HPDE6-E6E7 (cell line): ENCODE measurements around the gene LSM10.
A peak's percentile ranks its signal among the peaks of the same experiment; 100 is the strongest.

ENCODE experiments used
- DNase-seq: peaks from one replicate; pipeline ENCODE4 v3.0.0; 2011; ENCODE audit warnings: missing footprints; ENCODE audit errors: extremely low spot score

LSM10 gene

GRCh38 chr1:36383240-36383639, 14.5 kb downstream of the LSM10 start:
- DNase-seq = no peak

- DNase-seq = no peak
These were observed 15.0 kb downstream of the LSM10 start for GRCh38 chr1:36382669-36383068.

DNA sequence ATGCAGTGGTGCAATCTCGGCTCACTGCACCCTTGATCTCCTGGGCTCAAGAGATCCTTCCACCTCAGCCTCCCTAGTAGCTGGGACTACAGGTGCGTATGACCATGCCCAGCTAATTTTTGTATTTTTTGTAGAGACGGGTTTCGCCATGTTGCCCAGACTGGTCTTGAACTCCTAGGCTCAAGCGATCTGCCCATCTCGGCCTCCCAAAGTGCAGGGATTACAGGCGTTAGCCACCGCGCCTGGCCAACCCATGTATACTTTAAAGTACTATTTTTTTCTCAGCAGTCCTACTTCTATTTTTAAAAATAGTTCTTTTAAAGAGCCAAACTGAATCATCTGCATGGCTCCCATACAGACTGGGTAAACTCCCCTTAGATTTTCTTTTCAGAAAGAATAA, 15.5 kb downstream of the LSM10 start:
- DNase-seq = no peak

DNA sequence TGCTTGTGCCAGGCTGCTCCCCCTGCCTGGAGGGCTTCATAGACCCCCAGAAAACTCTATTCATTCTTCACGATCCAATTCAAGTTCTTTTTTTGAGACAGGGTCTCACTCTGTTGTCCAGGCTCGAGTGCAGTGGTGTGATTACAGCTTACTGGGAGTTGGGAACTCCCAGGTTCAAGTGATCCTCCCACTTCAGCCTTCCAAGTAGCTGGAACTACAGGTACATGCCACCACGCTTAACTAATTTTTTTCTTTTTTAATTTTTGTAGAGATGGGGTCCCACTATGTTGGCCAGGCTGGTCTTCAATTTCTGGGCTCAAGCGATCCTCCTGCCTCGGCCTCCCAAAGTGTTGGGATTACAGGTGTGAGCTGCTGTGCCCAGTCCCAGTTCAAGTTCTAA, 16.3 kb downstream of the LSM10 start:
- no peak for DNase-seq

- DNase-seq = no peak
These were observed 16.9 kb downstream of the LSM10 start for GRCh38 chr1:36380782-36381181.

- no peak for DNase-seq
These were observed 17.5 kb downstream of the LSM10 start for GRCh38 chr1:36380143-36380619.

- no peak for DNase-seq
These were observed 19.8 kb downstream of the LSM10 start for GRCh38 chr1:36377791-36378492.

DNA sequence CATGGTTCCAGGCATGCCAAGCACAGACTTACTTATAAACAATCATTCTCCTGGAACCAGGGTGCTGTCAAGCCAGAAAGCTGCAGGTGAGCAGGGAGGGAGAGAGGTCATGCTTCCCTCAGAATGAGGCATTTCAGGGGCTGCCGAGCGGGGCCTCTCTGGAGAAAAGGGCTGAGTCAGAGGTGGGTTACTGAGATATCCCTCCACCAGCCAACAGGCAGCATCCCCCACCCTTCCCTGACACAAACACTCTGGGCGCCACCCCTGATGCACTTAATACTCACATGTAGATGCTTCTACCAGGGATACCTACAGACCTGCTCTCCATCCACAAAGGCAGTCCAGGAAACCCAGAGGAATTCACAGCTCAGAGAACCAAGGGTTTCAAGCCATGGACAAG, 25.1 kb downstream of the LSM10 start:
- no peak for DNase-seq

DNA sequence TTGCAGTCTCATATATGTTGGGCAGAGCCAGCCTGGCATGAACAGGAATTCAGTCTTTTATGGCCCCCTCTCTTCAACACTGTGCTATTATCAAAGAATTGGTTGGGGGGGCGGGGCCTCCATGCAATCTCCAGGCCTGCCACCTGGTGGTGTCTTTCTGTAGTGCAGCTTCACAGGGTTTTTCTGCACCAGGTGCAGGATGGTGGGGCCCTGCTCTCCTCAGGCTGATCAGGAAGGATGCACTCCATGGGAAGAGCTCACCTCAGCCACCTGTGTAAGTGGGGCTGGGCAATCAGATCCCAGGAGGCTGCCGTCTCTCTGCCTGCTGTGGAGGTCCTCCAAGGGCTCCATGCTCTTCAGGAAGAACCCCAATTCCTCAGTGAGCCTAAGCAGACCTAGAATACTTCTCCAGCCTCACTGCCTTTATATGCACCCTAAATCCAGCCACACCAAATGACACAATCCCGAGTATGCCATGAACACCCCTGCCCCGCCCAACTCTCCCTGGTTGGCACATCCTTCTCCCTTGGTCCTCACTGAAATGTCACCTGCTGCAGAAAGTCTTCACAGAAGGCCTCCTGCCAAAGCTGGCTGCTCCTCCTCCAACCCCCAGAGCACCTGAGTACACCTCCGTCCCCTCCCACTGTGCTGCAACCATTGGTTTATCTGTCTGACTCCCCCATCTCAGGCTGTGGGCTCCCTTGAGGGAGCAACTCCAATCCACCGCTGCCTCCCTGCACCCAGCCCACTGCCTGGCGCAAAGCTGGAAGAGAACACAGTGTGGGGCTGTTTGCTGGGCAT, 28.4 kb downstream of the LSM10 start:
- peak; percentile 84 for DNase-seq

- DNase-seq = no peak
These were observed 29.9 kb downstream of the LSM10 start for GRCh38 chr1:36367798-36368197.

DNA sequence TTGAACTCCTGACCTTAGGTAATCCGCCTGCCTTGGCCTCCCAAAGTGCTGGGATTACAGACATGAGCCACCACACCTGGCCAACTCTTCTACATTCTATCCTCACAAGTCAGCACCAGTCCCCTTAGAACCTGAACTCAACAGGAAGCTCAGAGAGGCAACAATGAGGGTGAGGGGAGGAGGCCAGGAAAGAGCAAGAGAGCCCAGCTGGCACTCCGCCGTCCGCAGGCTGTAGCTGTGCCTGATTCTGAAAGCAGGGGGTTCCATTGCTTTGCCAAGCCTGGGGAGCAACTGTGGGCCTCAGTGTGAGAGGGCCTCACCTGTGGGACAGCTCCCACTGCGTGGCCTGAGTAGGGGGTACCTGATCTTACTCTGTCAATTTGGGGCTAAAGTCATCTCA, 30.6 kb downstream of the LSM10 start:
- DNase-seq = no peak

GRCh38 chr1:36366091-36366661, 31.5 kb downstream of the LSM10 start:
- no peak for DNase-seq

GRCh38 chr1:36365381-36365780, 32.3 kb downstream of the LSM10 start:
- no peak for DNase-seq

DNA sequence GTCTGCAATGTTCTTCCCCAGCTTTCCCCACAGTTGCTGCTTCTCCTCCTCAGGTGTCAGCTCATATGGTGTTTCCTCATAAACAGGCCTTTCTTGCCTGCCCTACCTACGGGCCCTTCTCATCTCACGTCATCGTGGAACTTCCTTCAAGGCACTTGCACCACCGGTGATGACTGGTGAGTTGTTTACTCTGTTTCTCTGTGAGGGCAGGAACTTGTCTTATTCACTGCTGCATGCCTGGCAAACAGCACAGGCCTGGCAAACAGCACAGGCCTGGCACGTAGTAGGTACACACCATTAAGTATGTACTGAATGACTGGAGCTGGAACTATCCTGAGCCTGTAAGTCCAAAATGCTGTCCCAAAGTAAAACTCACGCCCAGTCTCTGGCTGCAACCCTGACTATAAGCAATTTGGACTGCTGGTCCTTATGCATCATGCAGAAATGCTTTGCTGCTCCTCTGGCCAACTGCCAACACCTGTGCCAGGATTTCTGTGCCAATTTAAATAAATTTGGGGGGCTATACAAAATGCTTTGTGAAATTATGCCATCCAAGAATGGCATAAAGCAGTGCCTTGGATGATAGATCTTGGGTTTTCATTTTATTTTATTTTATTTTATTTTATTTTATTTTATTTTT, 37.7 kb downstream of the LSM10 start:
- DNase-seq = peak; percentile 32

GRCh38 chr1:36359383-36359782, 38.3 kb downstream of the LSM10 start:
- no peak for DNase-seq

DNA sequence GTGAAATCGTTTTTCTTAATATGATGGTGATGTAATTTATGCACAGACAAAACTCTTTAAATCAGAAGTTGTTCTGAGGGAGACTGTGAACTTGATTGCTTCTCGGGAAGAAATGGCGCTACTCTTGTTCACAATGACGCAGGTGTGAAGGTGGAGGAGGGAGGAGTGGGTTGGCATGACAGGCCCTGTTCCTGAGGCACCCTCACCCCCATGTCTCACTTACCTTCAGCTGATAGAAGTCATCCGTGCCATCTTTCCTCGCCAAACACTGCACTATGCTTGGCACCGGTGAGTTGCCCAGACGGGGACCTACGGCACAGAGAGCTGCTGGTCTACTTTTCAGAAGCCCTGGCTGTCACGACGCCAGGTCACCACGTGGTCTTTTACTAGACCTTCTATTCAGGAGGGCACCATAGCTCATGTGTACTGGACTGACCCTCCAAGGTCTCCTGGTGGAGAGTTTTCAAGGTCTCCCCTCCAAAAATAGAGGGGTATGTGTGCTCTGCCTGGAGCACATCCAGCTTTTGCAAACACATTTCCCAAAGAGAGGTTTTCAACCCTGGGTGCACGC, 39.1 kb downstream of the LSM10 start:
- no peak for DNase-seq

GRCh38 chr1:36355811-36356210, 41.9 kb downstream of the LSM10 start:
- no peak for DNase-seq

DNA sequence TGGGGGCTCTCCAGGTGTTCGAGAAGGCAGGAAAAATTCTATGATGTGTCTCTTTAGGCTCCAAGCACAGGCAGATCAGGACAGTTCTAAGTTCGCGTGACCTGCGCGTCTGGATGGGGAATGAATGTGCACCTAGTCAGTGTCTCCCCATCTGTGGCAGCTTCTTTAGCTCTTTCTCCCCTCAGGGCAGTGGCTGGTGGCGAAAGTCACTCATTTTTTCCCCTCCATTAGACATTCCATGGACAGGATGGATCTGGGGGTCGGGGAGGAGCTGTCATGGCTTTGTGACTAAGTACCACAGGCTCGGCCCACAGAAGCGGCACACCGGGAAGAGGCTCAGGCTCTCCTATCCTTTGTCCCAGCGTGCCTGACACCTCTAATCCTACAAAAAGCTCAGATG, 43.2 kb downstream of the LSM10 start:
- DNase-seq = no peak

- DNase-seq = peak; percentile 44
These were observed 44.5 kb downstream of the LSM10 start for GRCh38 chr1:36352910-36353878.

DNA sequence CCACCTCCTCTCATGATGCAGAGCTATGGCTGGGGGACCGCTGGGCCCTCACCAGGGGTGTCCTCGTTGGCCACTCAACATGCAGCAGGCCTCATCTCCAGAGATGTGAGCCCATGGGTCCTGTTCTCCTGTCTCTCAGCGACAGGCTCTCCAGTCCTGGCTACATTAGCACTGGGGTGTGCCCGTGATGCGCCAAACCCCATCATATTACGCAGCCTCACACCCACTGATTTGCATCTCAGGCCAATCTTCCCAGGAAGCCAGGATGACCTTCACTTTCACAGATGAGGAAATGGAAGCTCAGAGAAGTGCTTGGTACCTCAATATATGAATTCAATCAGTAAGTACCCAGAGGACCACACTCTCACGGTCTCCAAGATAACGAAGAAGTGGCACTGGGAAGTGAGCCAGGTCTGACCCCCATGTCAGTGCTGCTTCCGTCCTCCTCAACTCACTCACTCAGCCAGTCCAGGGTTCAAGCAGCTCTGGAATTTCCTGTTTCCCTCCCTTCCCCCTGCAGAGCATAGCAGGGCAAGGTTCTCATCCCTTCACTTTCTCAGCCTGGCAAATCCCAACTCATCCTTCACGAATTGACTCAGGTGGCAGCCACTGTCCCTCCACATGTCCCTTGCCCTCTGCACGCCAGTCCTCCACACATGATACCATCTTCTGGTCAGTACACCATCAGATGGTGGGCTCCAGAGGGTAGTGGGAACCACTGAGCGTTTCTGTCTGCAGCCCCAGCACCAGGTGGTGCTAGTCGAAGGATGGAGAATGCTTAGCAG, 45.4 kb downstream of the LSM10 start:
- no peak for DNase-seq
